Suprapubic skin (tissue), 3 donors: ENCODE results near the gene UHRF1.

ENCODE experiments used
- CTCF ChIP-seq, 2 donors: fragments of 200-600 bp in 1 of 2; fragments of 450-650 bp in 1 of 2; sonication (generic) in 1 of 2; IDR thresholded peaks; one replicate each; pipeline ENCODE4 v1.5.1; 2016 to 2019; ENCODE audit warnings: antibody characterized with exemption in 2 of 2, mild to moderate bottlenecking in 1 of 2, moderate library complexity in 1 of 2
- POLR2AphosphoS5 ChIP-seq, 3 donors: sonication (generic); formaldehyde crosslinking; IDR thresholded peaks; one replicate each; pipeline ENCODE4 v1.6.1; 2017; ENCODE audit warnings: antibody characterized with exemption in 3 of 3

GRCh38 chr19:4977299-4978174 is 68.2 kb downstream of the UHRF1 start:
- TF ChIP-seq CTCF (IDR thresholded peaks at IDR 0.05) (no peak), POLR2AphosphoS5 (IDR thresholded peaks at IDR 0.05) (no peak)
